PC-9 (cell line): Measurements from ENCODE around the gene PDE10A. TPM values are rescaled to one million over a fixed set of nuclear protein-coding genes. Genes with fewer than 3 reads are reported as not detected.

Experiments
- BruUV-seq: library from RNA; stranded (reverse); fragments of 400-500 nt; replicated peaks from 2 replicates; lab custom pipeline; 2021; lab: Mats Ljungman, UMichigan
- CTCF ChIA-PET: fragments of 300-600 bp; sonication (Branson Sonifier 250); formaldehyde crosslinking; loops from one replicate; lab custom pipeline; 2022; ENCODE audit warnings: antibody characterized with exemption; lab: Charles Lee
- POLR2A ChIA-PET: fragments of 300-600 bp; sonication (Branson Sonifier 250); formaldehyde crosslinking; loops from one replicate; lab custom pipeline; 2022; ENCODE audit warnings: antibody characterized with exemption; ENCODE audit not compliant: unreplicated experiment; lab: Charles Lee
- DNase-seq, 2 experiments: peaks; one replicate each; pipeline versions ENCODE4 v3.0.0 to v3.0.0-alpha.2; 2015 to 2022; ENCODE audit warnings: mixed read lengths in 1 of 2
- H2AFZ ChIP-seq: fragments of 200-600 bp; sonication (generic); 2 replicates; pipeline ENCODE4 v1.8.1; 2017; ENCODE audit warnings: antibody characterized with exemption
- H3F3A ChIP-seq: fragments of 200-600 bp; sonication (generic); 2 replicates; pipeline ENCODE4 v1.8.1; 2017; ENCODE audit warnings: antibody characterized with exemption, mild to moderate bottlenecking, low read depth; ENCODE audit not compliant: insufficient read depth
- H3K27ac ChIP-seq: fragments of 200-600 bp; sonication (generic); 2 replicates; pipeline ENCODE4 v1.6.1; 2016; ENCODE audit warnings: mixed run types
- H3K27me3 ChIP-seq: fragments of 200-600 bp; sonication (generic); 2 replicates; pipeline ENCODE4 v1.6.1; 2016; ENCODE audit warnings: low read depth, mixed run types; ENCODE audit not compliant: insufficient read depth
- H3K36me3 ChIP-seq: fragments of 200-600 bp; sonication (generic); 2 replicates; pipeline ENCODE4 v1.6.1; 2016; ENCODE audit warnings: low read depth, mixed run types
- H3K4me1 ChIP-seq: fragments of 200-600 bp; sonication (generic); replicated peaks from 2 replicates; pipeline ENCODE4 v1.6.1; 2016; ENCODE audit warnings: mixed run types; ENCODE audit not compliant: insufficient read depth
- H3K4me2 ChIP-seq: fragments of 200-600 bp; sonication (generic); 2 replicates; pipeline ENCODE4 v1.6.1; 2017; ENCODE audit warnings: mixed run types
- H3K4me3 ChIP-seq: fragments of 200-600 bp; sonication (generic); 2 replicates; pipeline ENCODE4 v1.6.1; 2016; ENCODE audit warnings: mixed run types
- H3K79me2 ChIP-seq: fragments of 200-600 bp; sonication (generic); 2 replicates; pipeline ENCODE4 v1.6.1; 2017; ENCODE audit warnings: low read depth, mixed run types
- H3K9me2 ChIP-seq: fragments of 200-600 bp; sonication (generic); 2 replicates; pipeline ENCODE4 v1.8.1; 2017; ENCODE audit warnings: mild to moderate bottlenecking; ENCODE audit not compliant: insufficient read depth
- H3K9me3 ChIP-seq: fragments of 200-600 bp; sonication (generic); 2 replicates; pipeline ENCODE4 v1.8.1; 2016; ENCODE audit warnings: low read depth; ENCODE audit not compliant: insufficient read depth
- H4K20me1 ChIP-seq: fragments of 200-600 bp; sonication (generic); 2 replicates; pipeline ENCODE4 v1.8.1; 2017; ENCODE audit not compliant: insufficient read depth
- CTCF ChIP-seq: fragments of 200-600 bp; sonication (generic); conservative IDR thresholded peaks from 2 replicates; pipeline ENCODE4 v1.6.1; 2017; ENCODE audit warnings: mixed run types, antibody characterized with exemption, mild to moderate bottlenecking, moderate library complexity
- EZH2 ChIP-seq: fragments of 200-600 bp; sonication (generic); IDR thresholded peaks from 2 replicates; pipeline ENCODE4 v1.8.0; 2017; ENCODE audit warnings: antibody characterized with exemption, low read depth
- intact Hi-C: fragments of 100-400 bp; cut with micrococcal nuclease; formaldehyde crosslinking; loops from one replicate; pipeline ENCODE4 v1.10.0; 2022; ENCODE audit not compliant: unreplicated experiment
- total RNA-seq: library from RNA; stranded (reverse); gene quantifications from 2 replicates; pipeline ENCODE4 v1.2.3, GENCODE V29; 2021

The PDE10A gene
- total RNA-seq, 1 experiment from 2014 or later = not detected

- Histone ChIP-seq H2AFZ (no peak overlapping the region), H3K27me3 (no peaks in the 10 kb centered on the region), H3K4me1 (no peaks in the 10 kb centered on the region), H4K20me1 (no peaks in the 10 kb centered on the region), H3K9me2 (no peaks in the 10 kb centered on the region), H3K36me3 (no peaks in the 10 kb centered on the region), H3K9me3 (no peaks in the 10 kb centered on the region), H3F3A (no peaks in the 10 kb centered on the region), H3K79me2 (no peaks in the 10 kb centered on the region), H3K4me2 (no peak overlapping the region), H3K27ac (no peak overlapping the region), H3K4me3 (no peak overlapping the region)
- no TSS peak for BruUV-seq
- intact Hi-C loops = no loop called here
- TF ChIP-seq CTCF (no peak), EZH2 (no peak)
- POLR2A ChIA-PET = no interaction called here
- CTCF ChIA-PET = no interaction called here
- no peak for DNase-seq
Observed at GRCh38 chr6:165617528-165617927, 45.5 kb downstream of the PDE10A start.

GRCh38 chr6:165616116-165616515, 46.9 kb downstream of the PDE10A start:
- ChIA-PET POLR2A (no interaction called here), CTCF (no interaction called here)
- Histone ChIP-seq H3K27ac (no peak overlapping the region), H3K9me2 (no peaks in the 10 kb centered on the region), H3F3A (no peaks in the 10 kb centered on the region), H4K20me1 (no peaks in the 10 kb centered on the region), H3K4me3 (no peak overlapping the region), H2AFZ (no peak overlapping the region), H3K79me2 (no peaks in the 10 kb centered on the region), H3K4me1 (no peaks in the 10 kb centered on the region), H3K4me2 (no peak overlapping the region), H3K27me3 (no peaks in the 10 kb centered on the region), H3K36me3 (no peaks in the 10 kb centered on the region), H3K9me3 (no peaks in the 10 kb centered on the region)
- DNase-seq = no peak
- no TSS peak for BruUV-seq
- intact Hi-C loops = no loop called here
- TF ChIP-seq CTCF (no peak), EZH2 (no peak)

- Histone ChIP-seq H3K4me1 (no peaks in the 10 kb centered on the region), H3K79me2 (no peaks in the 10 kb centered on the region), H4K20me1 (no peaks in the 10 kb centered on the region), H3K27me3 (no peaks in the 10 kb centered on the region), H3K4me3 (no peak overlapping the region), H3K27ac (no peak overlapping the region), H3K36me3 (no peaks in the 10 kb centered on the region), H3F3A (no peaks in the 10 kb centered on the region), H3K4me2 (no peak overlapping the region), H3K9me3 (no peaks in the 10 kb centered on the region), H3K9me2 (no peaks in the 10 kb centered on the region), H2AFZ (no peak overlapping the region)
- intact Hi-C loops = no loop called here
- TF ChIP-seq EZH2 = no peak
- TF ChIP-seq CTCF = no peak
- ChIA-PET POLR2A (no interaction called here), CTCF (no interaction called here)
- no peak for DNase-seq
- BruUV-seq = no TSS peak
Observed at GRCh38 chr6:165615636-165616035, 47.4 kb downstream of the PDE10A start.
